ENCODE results near the gene ACTL6B. TPM values are rescaled to one million over a fixed set of nuclear protein-coding genes. Genes with fewer than 3 reads are reported as not detected.

Gene ACTL6B
- total and polyA plus RNA-seq, 9 of the 15 experiments (the other 6 are each of a cell fraction or from before 2014, with no cell fraction given) = not detected

DNA sequence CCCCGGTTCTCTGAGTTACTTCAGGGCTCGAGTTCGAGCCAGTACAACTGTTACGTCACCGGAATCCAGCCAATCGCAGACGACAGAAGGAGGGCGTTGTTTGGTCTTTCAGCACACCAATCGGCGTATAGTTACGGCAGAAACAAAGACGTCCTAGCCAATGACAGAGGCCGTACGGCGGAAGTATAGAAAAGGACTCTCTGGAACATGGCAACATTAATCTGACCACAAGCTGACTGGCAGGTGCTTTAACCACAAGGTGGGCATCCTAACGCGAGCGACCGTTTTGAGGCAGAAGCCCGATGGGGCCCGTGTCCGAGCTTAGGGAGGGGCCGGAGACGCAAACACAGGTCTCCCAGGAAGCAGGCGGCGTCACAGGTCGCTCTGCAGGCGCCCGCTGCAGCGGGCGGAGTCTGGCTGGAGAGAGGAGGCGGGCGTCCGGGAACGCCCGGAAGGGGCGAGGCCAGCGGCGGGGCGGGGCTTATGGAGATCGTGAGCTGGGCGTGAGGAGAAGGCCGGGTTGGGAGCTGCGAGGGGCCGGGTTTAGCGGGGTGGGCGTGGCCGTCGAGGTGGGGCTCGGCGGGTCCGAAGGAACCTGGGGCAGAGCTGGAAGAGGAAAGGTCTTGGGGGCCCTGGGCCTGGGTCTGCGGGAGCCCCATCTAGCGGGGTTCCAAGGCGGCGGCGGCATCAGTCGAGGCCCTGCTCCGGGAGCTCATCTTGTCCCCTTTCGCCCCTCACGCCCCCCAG is 44.1 kb downstream of the ACTL6B start, which contains the start of gene MOSPD3 (continued):
- TF ChIP-seq, protein P1, sequence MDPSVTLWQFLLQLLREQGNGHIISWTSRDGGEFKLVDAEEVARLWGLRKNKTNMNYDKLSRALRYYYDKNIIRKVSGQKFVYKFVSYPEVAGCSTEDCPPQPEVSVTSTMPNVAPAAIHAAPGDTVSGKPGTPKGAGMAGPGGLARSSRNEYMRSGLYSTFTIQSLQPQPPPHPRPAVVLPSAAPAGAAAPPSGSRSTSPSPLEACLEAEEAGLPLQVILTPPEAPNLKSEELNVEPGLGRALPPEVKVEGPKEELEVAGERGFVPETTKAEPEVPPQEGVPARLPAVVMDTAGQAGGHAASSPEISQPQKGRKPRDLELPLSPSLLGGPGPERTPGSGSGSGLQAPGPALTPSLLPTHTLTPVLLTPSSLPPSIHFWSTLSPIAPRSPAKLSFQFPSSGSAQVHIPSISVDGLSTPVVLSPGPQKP (CRISPR knock-in tag; IDR thresholded peaks at IDR 0.05) = no peak
- TF ChIP-seq DDX20 (tag; IDR thresholded peaks at IDR 0.05; ENCODE audit: low read depth) (no peak), MXI1 (IDR thresholded peaks at IDR 0.05; ENCODE audit: low read depth, low read length) (no peak), ZNF436 (CRISPR knock-in tag; IDR thresholded peaks at IDR 0.05) (no peak), SRF (CRISPR knock-in tag; IDR thresholded peaks at IDR 0.05) (peak; percentile 20 to 94; a peak in 3 of 4 replicates), HDAC6 (IDR thresholded peaks at IDR 0.05; ENCODE audit: low read depth, low read length) (no peak)
- TF ChIP-seq, protein P2, sequence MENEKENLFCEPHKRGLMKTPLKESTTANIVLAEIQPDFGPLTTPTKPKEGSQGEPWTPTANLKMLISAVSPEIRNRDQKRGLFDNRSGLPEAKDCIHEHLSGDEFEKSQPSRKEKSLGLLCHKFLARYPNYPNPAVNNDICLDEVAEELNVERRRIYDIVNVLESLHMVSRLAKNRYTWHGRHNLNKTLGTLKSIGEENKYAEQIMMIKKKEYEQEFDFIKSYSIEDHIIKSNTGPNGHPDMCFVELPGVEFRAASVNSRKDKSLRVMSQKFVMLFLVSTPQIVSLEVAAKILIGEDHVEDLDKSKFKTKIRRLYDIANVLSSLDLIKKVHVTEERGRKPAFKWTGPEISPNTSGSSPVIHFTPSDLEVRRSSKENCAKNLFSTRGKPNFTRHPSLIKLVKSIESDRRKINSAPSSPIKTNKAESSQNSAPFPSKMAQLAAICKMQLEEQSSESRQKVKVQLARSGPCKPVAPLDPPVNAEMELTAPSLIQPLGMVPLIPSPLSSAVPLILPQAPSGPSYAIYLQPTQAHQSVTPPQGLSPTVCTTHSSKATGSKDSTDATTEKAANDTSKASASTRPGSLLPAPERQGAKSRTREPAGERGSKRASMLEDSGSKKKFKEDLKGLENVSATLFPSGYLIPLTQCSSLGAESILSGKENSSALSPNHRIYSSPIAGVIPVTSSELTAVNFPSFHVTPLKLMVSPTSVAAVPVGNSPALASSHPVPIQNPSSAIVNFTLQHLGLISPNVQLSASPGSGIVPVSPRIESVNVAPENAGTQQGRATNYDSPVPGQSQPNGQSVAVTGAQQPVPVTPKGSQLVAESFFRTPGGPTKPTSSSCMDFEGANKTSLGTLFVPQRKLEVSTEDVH (IDR thresholded peaks at IDR 0.05; ENCODE audit: low read depth, partially characterized antibody) = peak; percentile 88
- TF ChIP-seq, protein P3, sequence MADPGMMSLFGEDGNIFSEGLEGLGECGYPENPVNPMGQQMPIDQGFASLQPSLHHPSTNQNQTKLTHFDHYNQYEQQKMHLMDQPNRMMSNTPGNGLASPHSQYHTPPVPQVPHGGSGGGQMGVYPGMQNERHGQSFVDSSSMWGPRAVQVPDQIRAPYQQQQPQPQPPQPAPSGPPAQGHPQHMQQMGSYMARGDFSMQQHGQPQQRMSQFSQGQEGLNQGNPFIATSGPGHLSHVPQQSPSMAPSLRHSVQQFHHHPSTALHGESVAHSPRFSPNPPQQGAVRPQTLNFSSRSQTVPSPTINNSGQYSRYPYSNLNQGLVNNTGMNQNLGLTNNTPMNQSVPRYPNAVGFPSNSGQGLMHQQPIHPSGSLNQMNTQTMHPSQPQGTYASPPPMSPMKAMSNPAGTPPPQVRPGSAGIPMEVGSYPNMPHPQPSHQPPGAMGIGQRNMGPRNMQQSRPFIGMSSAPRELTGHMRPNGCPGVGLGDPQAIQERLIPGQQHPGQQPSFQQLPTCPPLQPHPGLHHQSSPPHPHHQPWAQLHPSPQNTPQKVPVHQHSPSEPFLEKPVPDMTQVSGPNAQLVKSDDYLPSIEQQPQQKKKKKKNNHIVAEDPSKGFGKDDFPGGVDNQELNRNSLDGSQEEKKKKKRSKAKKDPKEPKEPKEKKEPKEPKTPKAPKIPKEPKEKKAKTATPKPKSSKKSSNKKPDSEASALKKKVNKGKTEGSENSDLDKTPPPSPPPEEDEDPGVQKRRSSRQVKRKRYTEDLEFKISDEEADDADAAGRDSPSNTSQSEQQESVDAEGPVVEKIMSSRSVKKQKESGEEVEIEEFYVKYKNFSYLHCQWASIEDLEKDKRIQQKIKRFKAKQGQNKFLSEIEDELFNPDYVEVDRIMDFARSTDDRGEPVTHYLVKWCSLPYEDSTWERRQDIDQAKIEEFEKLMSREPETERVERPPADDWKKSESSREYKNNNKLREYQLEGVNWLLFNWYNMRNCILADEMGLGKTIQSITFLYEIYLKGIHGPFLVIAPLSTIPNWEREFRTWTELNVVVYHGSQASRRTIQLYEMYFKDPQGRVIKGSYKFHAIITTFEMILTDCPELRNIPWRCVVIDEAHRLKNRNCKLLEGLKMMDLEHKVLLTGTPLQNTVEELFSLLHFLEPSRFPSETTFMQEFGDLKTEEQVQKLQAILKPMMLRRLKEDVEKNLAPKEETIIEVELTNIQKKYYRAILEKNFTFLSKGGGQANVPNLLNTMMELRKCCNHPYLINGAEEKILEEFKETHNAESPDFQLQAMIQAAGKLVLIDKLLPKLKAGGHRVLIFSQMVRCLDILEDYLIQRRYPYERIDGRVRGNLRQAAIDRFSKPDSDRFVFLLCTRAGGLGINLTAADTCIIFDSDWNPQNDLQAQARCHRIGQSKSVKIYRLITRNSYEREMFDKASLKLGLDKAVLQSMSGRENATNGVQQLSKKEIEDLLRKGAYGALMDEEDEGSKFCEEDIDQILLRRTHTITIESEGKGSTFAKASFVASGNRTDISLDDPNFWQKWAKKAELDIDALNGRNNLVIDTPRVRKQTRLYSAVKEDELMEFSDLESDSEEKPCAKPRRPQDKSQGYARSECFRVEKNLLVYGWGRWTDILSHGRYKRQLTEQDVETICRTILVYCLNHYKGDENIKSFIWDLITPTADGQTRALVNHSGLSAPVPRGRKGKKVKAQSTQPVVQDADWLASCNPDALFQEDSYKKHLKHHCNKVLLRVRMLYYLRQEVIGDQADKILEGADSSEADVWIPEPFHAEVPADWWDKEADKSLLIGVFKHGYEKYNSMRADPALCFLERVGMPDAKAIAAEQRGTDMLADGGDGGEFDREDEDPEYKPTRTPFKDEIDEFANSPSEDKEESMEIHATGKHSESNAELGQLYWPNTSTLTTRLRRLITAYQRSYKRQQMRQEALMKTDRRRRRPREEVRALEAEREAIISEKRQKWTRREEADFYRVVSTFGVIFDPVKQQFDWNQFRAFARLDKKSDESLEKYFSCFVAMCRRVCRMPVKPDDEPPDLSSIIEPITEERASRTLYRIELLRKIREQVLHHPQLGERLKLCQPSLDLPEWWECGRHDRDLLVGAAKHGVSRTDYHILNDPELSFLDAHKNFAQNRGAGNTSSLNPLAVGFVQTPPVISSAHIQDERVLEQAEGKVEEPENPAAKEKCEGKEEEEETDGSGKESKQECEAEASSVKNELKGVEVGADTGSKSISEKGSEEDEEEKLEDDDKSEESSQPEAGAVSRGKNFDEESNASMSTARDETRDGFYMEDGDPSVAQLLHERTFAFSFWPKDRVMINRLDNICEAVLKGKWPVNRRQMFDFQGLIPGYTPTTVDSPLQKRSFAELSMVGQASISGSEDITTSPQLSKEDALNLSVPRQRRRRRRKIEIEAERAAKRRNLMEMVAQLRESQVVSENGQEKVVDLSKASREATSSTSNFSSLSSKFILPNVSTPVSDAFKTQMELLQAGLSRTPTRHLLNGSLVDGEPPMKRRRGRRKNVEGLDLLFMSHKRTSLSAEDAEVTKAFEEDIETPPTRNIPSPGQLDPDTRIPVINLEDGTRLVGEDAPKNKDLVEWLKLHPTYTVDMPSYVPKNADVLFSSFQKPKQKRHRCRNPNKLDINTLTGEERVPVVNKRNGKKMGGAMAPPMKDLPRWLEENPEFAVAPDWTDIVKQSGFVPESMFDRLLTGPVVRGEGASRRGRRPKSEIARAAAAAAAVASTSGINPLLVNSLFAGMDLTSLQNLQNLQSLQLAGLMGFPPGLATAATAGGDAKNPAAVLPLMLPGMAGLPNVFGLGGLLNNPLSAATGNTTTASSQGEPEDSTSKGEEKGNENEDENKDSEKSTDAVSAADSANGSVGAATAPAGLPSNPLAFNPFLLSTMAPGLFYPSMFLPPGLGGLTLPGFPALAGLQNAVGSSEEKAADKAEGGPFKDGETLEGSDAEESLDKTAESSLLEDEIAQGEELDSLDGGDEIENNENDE (IDR thresholded peaks at IDR 0.05; ENCODE audit: low read depth, low read length) = no peak
- TF ChIP-seq, protein P4, sequence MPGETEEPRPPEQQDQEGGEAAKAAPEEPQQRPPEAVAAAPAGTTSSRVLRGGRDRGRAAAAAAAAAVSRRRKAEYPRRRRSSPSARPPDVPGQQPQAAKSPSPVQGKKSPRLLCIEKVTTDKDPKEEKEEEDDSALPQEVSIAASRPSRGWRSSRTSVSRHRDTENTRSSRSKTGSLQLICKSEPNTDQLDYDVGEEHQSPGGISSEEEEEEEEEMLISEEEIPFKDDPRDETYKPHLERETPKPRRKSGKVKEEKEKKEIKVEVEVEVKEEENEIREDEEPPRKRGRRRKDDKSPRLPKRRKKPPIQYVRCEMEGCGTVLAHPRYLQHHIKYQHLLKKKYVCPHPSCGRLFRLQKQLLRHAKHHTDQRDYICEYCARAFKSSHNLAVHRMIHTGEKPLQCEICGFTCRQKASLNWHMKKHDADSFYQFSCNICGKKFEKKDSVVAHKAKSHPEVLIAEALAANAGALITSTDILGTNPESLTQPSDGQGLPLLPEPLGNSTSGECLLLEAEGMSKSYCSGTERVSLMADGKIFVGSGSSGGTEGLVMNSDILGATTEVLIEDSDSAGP (CRISPR knock-in tag; IDR thresholded peaks at IDR 0.05) = no peak

All from K562 (cell line).